Breast epithelium (tissue), 3 donors: ENCODE measurements around the gene ODF4.

ENCODE experiments used
- POLR2A ChIP-seq: fragments of 450-650 bp; IDR thresholded peaks from one replicate; pipeline ENCODE4 v1.6.1; 2016; ENCODE audit warnings: antibody characterized with exemption, mild to moderate bottlenecking, moderate library complexity
- TF ChIP-seq, protein P1 (sequence below), 3 donors: fragments of 450-650 bp; IDR thresholded peaks; one replicate each; pipeline ENCODE4 v1.5.1; 2016 to 2017; ENCODE audit warnings: antibody characterized with exemption in 3 of 3, mild to moderate bottlenecking in 3 of 3, moderate library complexity in 3 of 3

DNA sequence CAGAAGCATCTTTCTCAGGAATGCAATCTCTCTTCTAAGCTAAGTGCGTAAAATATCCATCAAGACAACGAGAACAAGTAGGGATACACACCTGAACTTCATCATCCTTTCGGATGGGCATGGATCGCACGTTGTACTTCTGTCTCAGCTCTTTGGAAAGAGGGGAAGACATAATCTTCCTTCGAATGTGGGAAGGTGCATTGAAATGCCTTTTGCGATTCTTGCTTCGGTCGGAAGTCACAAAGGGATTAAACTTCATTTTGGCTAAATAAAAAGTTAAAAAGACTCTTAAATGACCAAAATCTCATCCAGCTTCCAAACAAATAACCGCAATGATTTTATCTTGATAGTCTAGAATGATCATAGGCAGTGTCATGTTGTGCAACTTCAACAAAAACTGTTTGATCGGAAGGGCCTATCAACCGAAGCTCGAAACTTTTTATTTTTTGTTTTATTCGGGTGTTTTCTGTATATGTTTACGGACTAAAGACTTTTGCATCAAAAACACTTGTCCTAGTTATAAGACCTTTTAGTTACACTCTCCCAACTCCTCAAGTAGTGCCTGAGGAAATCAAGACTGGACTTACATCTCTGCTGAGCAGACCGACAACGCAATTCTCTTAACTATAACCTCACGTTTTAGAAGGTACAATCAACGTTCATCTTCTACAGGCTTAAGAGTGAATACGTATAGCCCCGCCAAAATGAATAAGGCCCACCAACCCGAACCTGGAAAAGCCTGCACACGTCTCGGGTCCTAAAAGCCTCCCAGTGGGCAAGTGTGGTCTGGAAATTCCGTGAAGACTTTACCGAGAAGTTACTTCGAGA lies 42.6 kb downstream of the ODF4 start:
- TF ChIP-seq, protein P1, sequence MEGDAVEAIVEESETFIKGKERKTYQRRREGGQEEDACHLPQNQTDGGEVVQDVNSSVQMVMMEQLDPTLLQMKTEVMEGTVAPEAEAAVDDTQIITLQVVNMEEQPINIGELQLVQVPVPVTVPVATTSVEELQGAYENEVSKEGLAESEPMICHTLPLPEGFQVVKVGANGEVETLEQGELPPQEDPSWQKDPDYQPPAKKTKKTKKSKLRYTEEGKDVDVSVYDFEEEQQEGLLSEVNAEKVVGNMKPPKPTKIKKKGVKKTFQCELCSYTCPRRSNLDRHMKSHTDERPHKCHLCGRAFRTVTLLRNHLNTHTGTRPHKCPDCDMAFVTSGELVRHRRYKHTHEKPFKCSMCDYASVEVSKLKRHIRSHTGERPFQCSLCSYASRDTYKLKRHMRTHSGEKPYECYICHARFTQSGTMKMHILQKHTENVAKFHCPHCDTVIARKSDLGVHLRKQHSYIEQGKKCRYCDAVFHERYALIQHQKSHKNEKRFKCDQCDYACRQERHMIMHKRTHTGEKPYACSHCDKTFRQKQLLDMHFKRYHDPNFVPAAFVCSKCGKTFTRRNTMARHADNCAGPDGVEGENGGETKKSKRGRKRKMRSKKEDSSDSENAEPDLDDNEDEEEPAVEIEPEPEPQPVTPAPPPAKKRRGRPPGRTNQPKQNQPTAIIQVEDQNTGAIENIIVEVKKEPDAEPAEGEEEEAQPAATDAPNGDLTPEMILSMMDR (IDR thresholded peaks at IDR 0.05): no peak
- TF ChIP-seq POLR2A: no peak
